ENCODE measurements around the gene APOC1.

Gene APOC1

GRCh38 chr19:44968670-44969069, 54.3 kb downstream of the APOC1 start:
- DNase-seq (no peak), ATAC-seq (replicated peaks) (no peak)
- no peak overlapping the region for H3K27ac Mint-ChIP-seq
- H3K27me3 Mint-ChIP-seq, result no peaks in the 10 kb centered on the region
- H3K4me1 Mint-ChIP-seq, result peaks cover 4 to 16% of the 10 kb centered on the region in 2 donors
- no peaks in the 10 kb centered on the region for H3K9me3 Mint-ChIP-seq
- peaks cover 25 to 41% of the 10 kb centered on the region in 2 donors for H3K36me3 Mint-ChIP-seq
- H3K4me3 Mint-ChIP-seq, result no peak overlapping the region
